ENCODE results near the gene EMC10.

Gene EMC10

GRCh38 chr19:50507376-50507775 lies 31.1 kb downstream of the EMC10 start:
- peaks cover 12% of the 10 kb centered on the region for H3K4me1 ChIP-seq (ENCODE audit: control insufficient read depth, insufficient read depth, low read length, poor library complexity, severe bottlenecking)
- no peak overlapping the region for H3K4me3 ChIP-seq (ENCODE audit: insufficient read depth, low read depth, low read length, poor library complexity, severe bottlenecking)
- DNase-seq, result no peak
- no peaks in the 10 kb centered on the region for H3K36me3 ChIP-seq (ENCODE audit: control insufficient read depth, insufficient read depth, low read length)
- H3K27me3 ChIP-seq (replicated peaks; ENCODE audit: control insufficient read depth, insufficient read depth, low read length, poor library complexity, severe bottlenecking), result no peaks in the 10 kb centered on the region
- no peaks in the 10 kb centered on the region for H3K9me3 ChIP-seq (ENCODE audit: control insufficient read depth, low read length)
- H3K27ac ChIP-seq (ENCODE audit: insufficient read depth, low read length, poor library complexity, severe bottlenecking), result no peak overlapping the region

- no peak overlapping the region for H3K27ac ChIP-seq (ENCODE audit: insufficient read depth, low read length, poor library complexity, severe bottlenecking)
- peaks cover 12% of the 10 kb centered on the region for H3K4me1 ChIP-seq (ENCODE audit: control insufficient read depth, insufficient read depth, low read length, poor library complexity, severe bottlenecking)
- DNase-seq, result no peak
- H3K4me3 ChIP-seq (ENCODE audit: insufficient read depth, low read depth, low read length, poor library complexity, severe bottlenecking), result no peak overlapping the region
- H3K27me3 ChIP-seq (replicated peaks; ENCODE audit: control insufficient read depth, insufficient read depth, low read length, poor library complexity, severe bottlenecking), result no peaks in the 10 kb centered on the region
- H3K9me3 ChIP-seq (ENCODE audit: control insufficient read depth, low read length), result no peaks in the 10 kb centered on the region
- H3K36me3 ChIP-seq (ENCODE audit: control insufficient read depth, insufficient read depth, low read length), result no peaks in the 10 kb centered on the region
Observed at GRCh38 chr19:50508843-50509190, 32.5 kb downstream of the EMC10 start.

- H3K27ac ChIP-seq (ENCODE audit: insufficient read depth, low read length, poor library complexity, severe bottlenecking), result no peak overlapping the region
- H3K4me1 ChIP-seq (ENCODE audit: control insufficient read depth, insufficient read depth, low read length, poor library complexity, severe bottlenecking), result peaks cover 12% of the 10 kb centered on the region
- H3K36me3 ChIP-seq (ENCODE audit: control insufficient read depth, insufficient read depth, low read length), result no peaks in the 10 kb centered on the region
- H3K4me3 ChIP-seq (ENCODE audit: insufficient read depth, low read depth, low read length, poor library complexity, severe bottlenecking), result no peak overlapping the region
- DNase-seq, result no peak
- no peaks in the 10 kb centered on the region for H3K27me3 ChIP-seq (replicated peaks; ENCODE audit: control insufficient read depth, insufficient read depth, low read length, poor library complexity, severe bottlenecking)
- H3K9me3 ChIP-seq (ENCODE audit: control insufficient read depth, low read length), result no peaks in the 10 kb centered on the region
Observed at GRCh38 chr19:50509366-50509765, 33.1 kb downstream of the EMC10 start.

- Histone ChIP-seq H3K9me3 (ENCODE audit: control insufficient read depth, low read length) (no peaks in the 10 kb centered on the region), H3K27ac (ENCODE audit: insufficient read depth, low read length, poor library complexity, severe bottlenecking) (peak overlapping the region; percentile 81), H3K4me1 (ENCODE audit: control insufficient read depth, insufficient read depth, low read length, poor library complexity, severe bottlenecking) (peaks cover 12% of the 10 kb centered on the region), H3K36me3 (ENCODE audit: control insufficient read depth, insufficient read depth, low read length) (no peaks in the 10 kb centered on the region), H3K27me3 (replicated peaks; ENCODE audit: control insufficient read depth, insufficient read depth, low read length, poor library complexity, severe bottlenecking) (no peaks in the 10 kb centered on the region), H3K4me3 (ENCODE audit: insufficient read depth, low read depth, low read length, poor library complexity, severe bottlenecking) (peak overlapping the region; percentile 52)
- no peak for DNase-seq
Observed at GRCh38 chr19:50510121-50510670, 33.9 kb downstream of the EMC10 start.

- no peak for DNase-seq
- Histone ChIP-seq H3K4me3 (ENCODE audit: insufficient read depth, low read depth, low read length, poor library complexity, severe bottlenecking) (peak overlapping the region; percentile 52), H3K9me3 (ENCODE audit: control insufficient read depth, low read length) (no peaks in the 10 kb centered on the region), H3K27ac (ENCODE audit: insufficient read depth, low read length, poor library complexity, severe bottlenecking) (peak overlapping the region; percentile 81), H3K36me3 (ENCODE audit: control insufficient read depth, insufficient read depth, low read length) (no peaks in the 10 kb centered on the region), H3K27me3 (replicated peaks; ENCODE audit: control insufficient read depth, insufficient read depth, low read length, poor library complexity, severe bottlenecking) (no peaks in the 10 kb centered on the region), H3K4me1 (ENCODE audit: control insufficient read depth, insufficient read depth, low read length, poor library complexity, severe bottlenecking) (peaks cover 12% of the 10 kb centered on the region)
Observed at GRCh38 chr19:50510700-50511068, 34.4 kb downstream of the EMC10 start.

- Histone ChIP-seq H3K4me1 (ENCODE audit: control insufficient read depth, insufficient read depth, low read length, poor library complexity, severe bottlenecking) (peaks cover 12% of the 10 kb centered on the region), H3K27ac (ENCODE audit: insufficient read depth, low read length, poor library complexity, severe bottlenecking) (peak within 1 kb of the TSS; percentile 81), H3K27me3 (replicated peaks; ENCODE audit: control insufficient read depth, insufficient read depth, low read length, poor library complexity, severe bottlenecking) (no peaks in the 10 kb centered on the region), H3K36me3 (ENCODE audit: control insufficient read depth, insufficient read depth, low read length) (no peaks in the 10 kb centered on the region), H3K4me3 (ENCODE audit: insufficient read depth, low read depth, low read length, poor library complexity, severe bottlenecking) (peak within 1 kb of the TSS; percentile 52), H3K9me3 (ENCODE audit: control insufficient read depth, low read length) (no peaks in the 10 kb centered on the region)
- peak; percentile 94 to 96 (median 95) for DNase-seq
Observed at GRCh38 chr19:50511069-50511822, 34.9 kb downstream of the EMC10 start, which contains the start of gene JOSD2. TSS of gene JOSD2 (minus strand) at chr19:50511191. CDS start at chr19:50510431, 760 bp downstream.

- H3K27me3 ChIP-seq (replicated peaks; ENCODE audit: control insufficient read depth, insufficient read depth, low read length, poor library complexity, severe bottlenecking), result no peaks in the 10 kb centered on the region
- no peak overlapping the region for H3K27ac ChIP-seq (ENCODE audit: insufficient read depth, low read length, poor library complexity, severe bottlenecking)
- H3K4me1 ChIP-seq (ENCODE audit: control insufficient read depth, insufficient read depth, low read length, poor library complexity, severe bottlenecking), result peaks cover 12% of the 10 kb centered on the region
- H3K36me3 ChIP-seq (ENCODE audit: control insufficient read depth, insufficient read depth, low read length), result no peaks in the 10 kb centered on the region
- no peak overlapping the region for H3K4me3 ChIP-seq (ENCODE audit: insufficient read depth, low read depth, low read length, poor library complexity, severe bottlenecking)
- H3K9me3 ChIP-seq (ENCODE audit: control insufficient read depth, low read length), result no peaks in the 10 kb centered on the region
- no peak for DNase-seq
Observed at GRCh38 chr19:50512112-50512998, 36.0 kb downstream of the EMC10 start.

- DNase-seq, result no peak
- Histone ChIP-seq H3K4me1 (ENCODE audit: control insufficient read depth, insufficient read depth, low read length, poor library complexity, severe bottlenecking) (peaks cover 12% of the 10 kb centered on the region), H3K36me3 (ENCODE audit: control insufficient read depth, insufficient read depth, low read length) (no peaks in the 10 kb centered on the region), H3K9me3 (ENCODE audit: control insufficient read depth, low read length) (no peaks in the 10 kb centered on the region), H3K4me3 (ENCODE audit: insufficient read depth, low read depth, low read length, poor library complexity, severe bottlenecking) (no peak overlapping the region), H3K27me3 (replicated peaks; ENCODE audit: control insufficient read depth, insufficient read depth, low read length, poor library complexity, severe bottlenecking) (no peaks in the 10 kb centered on the region), H3K27ac (ENCODE audit: insufficient read depth, low read length, poor library complexity, severe bottlenecking) (no peak overlapping the region)
Observed at GRCh38 chr19:50512999-50513745, 36.9 kb downstream of the EMC10 start.

- DNase-seq, result no peak
- Histone ChIP-seq H3K36me3 (ENCODE audit: control insufficient read depth, insufficient read depth, low read length) (no peaks in the 10 kb centered on the region), H3K27ac (ENCODE audit: insufficient read depth, low read length, poor library complexity, severe bottlenecking) (no peak within 1 kb of the TSS), H3K4me3 (ENCODE audit: insufficient read depth, low read depth, low read length, poor library complexity, severe bottlenecking) (no peak within 1 kb of the TSS), H3K9me3 (ENCODE audit: control insufficient read depth, low read length) (no peaks in the 10 kb centered on the region), H3K4me1 (ENCODE audit: control insufficient read depth, insufficient read depth, low read length, poor library complexity, severe bottlenecking) (peaks cover 12% of the 10 kb centered on the region), H3K27me3 (replicated peaks; ENCODE audit: control insufficient read depth, insufficient read depth, low read length, poor library complexity, severe bottlenecking) (no peaks in the 10 kb centered on the region)
Observed at GRCh38 chr19:50513746-50514345, 37.5 kb downstream of the EMC10 start, which contains the start of gene ASPDH. TSS of gene ASPDH (minus strand) at chr19:50513913. CDS start at chr19:50513823, 90 bp downstream.

Measured in effector memory CD4-positive, alpha-beta T cell (primary cell).